Stimulated activated naive CD8-positive, alpha-beta T cell treated with anti-CD3 and anti-CD28 coated beads, Interleukin-15, amount 100 ng/mL, for 72 hours (primary cell): ENCODE results near the gene SPATS1.

ENCODE experiments used
- ATAC-seq: fragments of 150-1000 bp; cut with Tn5 transposase; 2 replicates; pipeline ENCODE4 v1.10.0; 2021; ENCODE audit warnings: mild to moderate bottlenecking, moderate library complexity
- DNase-seq, 2 donors: peaks; one replicate each; pipeline ENCODE4 v3.0.0; 2021 to 2022
- H3K27ac Mint-ChIP-seq, 2 donors: one replicate each; pipeline ENCODE4 v1.8.0; 2022; ENCODE audit warnings: mild to moderate bottlenecking in 2 of 2, mixed read lengths in 2 of 2, moderate library complexity in 2 of 2
- H3K27me3 Mint-ChIP-seq: one replicate; pipeline ENCODE4 v1.8.0; 2022; ENCODE audit warnings: mixed read lengths
- H3K4me1 Mint-ChIP-seq: one replicate; pipeline ENCODE4 v1.8.0; 2022; ENCODE audit warnings: mild to moderate bottlenecking, mixed read lengths
- H3K4me3 Mint-ChIP-seq, 2 donors: one replicate each; pipeline ENCODE4 v1.8.0; 2022; ENCODE audit warnings: mild to moderate bottlenecking in 2 of 2, mixed read lengths in 2 of 2, moderate library complexity in 1 of 2
- H3K9me3 Mint-ChIP-seq, 2 donors: one replicate each; pipeline ENCODE4 v1.8.0; 2022; ENCODE audit warnings: mixed read lengths in 2 of 2

Gene SPATS1

DNA sequence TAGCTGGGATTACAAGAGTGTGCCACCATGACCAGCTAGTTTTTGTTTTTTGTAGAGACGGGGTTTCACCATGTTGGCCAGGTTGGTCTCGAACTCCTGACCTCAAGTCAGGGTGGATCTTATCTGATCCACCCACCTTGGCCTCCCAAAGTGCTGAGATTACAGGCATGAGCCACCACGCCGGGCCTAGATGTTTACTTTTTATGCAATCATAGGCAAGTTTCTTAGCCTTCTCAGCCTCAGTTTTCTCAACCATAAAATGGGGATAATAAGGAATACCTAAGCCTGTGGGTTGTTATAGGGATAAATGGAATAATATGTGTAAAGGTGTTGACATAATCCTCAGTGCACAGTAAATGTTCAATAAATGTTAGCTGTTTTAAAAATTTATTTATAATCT lies 9.8 kb downstream of the SPATS1 start:
- Mint-ChIP-seq H3K4me1 (no peaks in the 10 kb centered on the region), H3K27me3 (peaks cover 11% of the 10 kb centered on the region), H3K27ac (no peak overlapping the region), H3K9me3 (peaks cover 0 to 6% of the 10 kb centered on the region in 2 donors), H3K4me3 (no peak overlapping the region)
- ATAC-seq (no peak), DNase-seq (no peak)

- Mint-ChIP-seq H3K27ac (no peak overlapping the region), H3K4me3 (no peak overlapping the region), H3K27me3 (peaks cover 20% of the 10 kb centered on the region), H3K9me3 (peaks cover 0 to 6% of the 10 kb centered on the region in 2 donors), H3K4me1 (no peaks in the 10 kb centered on the region)
- ATAC-seq, result no peak
- no peak for DNase-seq
These were observed 10.9 kb downstream of the SPATS1 start for GRCh38 chr6:44353336-44353735.

GRCh38 chr6:44355640-44356039 lies 13.2 kb downstream of the SPATS1 start:
- ATAC-seq (no peak), DNase-seq (no peak)
- Mint-ChIP-seq H3K27me3 (peaks cover 20% of the 10 kb centered on the region), H3K4me1 (no peaks in the 10 kb centered on the region), H3K27ac (peak overlapping the region in 1 of 2 donors; percentile 17), H3K4me3 (no peak overlapping the region), H3K9me3 (peaks cover 0 to 6% of the 10 kb centered on the region in 2 donors)

- H3K9me3 Mint-ChIP-seq, result peaks cover 0 to 6% of the 10 kb centered on the region in 2 donors
- ATAC-seq (no peak), DNase-seq (no peak)
- H3K27me3 Mint-ChIP-seq, result peaks cover 20% of the 10 kb centered on the region
- no peak overlapping the region for H3K27ac Mint-ChIP-seq
- no peaks in the 10 kb centered on the region for H3K4me1 Mint-ChIP-seq
- no peak overlapping the region for H3K4me3 Mint-ChIP-seq
These were observed 14.0 kb downstream of the SPATS1 start for GRCh38 chr6:44356487-44356886.

GRCh38 chr6:44359973-44360372 lies 17.5 kb downstream of the SPATS1 start:
- no peak overlapping the region for H3K27ac Mint-ChIP-seq
- peaks cover 0 to 6% of the 10 kb centered on the region in 2 donors for H3K9me3 Mint-ChIP-seq
- DNase-seq, result no peak
- no peak for ATAC-seq
- peaks cover 20% of the 10 kb centered on the region for H3K27me3 Mint-ChIP-seq
- H3K4me1 Mint-ChIP-seq, result no peaks in the 10 kb centered on the region
- H3K4me3 Mint-ChIP-seq, result no peak overlapping the region

DNA sequence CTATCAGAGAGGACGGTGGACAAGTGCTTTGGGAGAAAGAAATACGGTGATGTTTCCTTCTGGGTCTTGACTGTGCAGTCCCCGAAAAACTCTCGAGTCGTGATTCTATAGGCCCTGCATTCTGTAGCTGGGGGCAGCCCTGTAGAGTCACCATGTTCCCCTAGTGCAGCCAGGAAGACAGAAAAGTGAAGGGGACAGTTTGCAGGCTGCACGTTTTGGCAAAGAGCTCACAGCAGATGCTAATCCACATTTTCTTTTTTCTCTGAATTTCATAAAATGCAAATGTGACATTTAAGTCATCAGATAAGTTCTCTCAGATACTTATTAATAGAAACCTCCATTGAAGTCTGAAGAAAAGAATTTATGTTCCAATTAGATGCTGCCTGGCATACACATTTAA lies 19.5 kb downstream of the SPATS1 start:
- DNase-seq, result no peak
- Mint-ChIP-seq H3K27ac (no peak overlapping the region), H3K4me1 (no peaks in the 10 kb centered on the region), H3K4me3 (no peak overlapping the region), H3K9me3 (no peaks in the 10 kb centered on the region), H3K27me3 (peaks cover 10% of the 10 kb centered on the region)
- ATAC-seq, result no peak

- no peaks in the 10 kb centered on the region for H3K4me1 Mint-ChIP-seq
These were observed 21.0 kb downstream of the SPATS1 start for GRCh38 chr6:44363377-44363926.

GRCh38 chr6:44366781-44367180 lies 24.3 kb downstream of the SPATS1 start:
- Mint-ChIP-seq H3K27me3 (peaks cover 16% of the 10 kb centered on the region), H3K27ac (no peak overlapping the region), H3K4me3 (no peak overlapping the region), H3K4me1 (no peaks in the 10 kb centered on the region), H3K9me3 (no peaks in the 10 kb centered on the region)
- ATAC-seq, result no peak
- no peak for DNase-seq

More at GRCh38 chr6:44363377-44363926, 21.0 kb downstream of the SPATS1 start:
- Mint-ChIP-seq H3K27me3 (peaks cover 11% of the 10 kb centered on the region), H3K9me3 (no peaks in the 10 kb centered on the region), H3K4me3 (no peak overlapping the region), H3K27ac (peak overlapping the region in 1 of 2 donors; percentile 78)
- no peak for ATAC-seq
- DNase-seq, result no peak

DNA sequence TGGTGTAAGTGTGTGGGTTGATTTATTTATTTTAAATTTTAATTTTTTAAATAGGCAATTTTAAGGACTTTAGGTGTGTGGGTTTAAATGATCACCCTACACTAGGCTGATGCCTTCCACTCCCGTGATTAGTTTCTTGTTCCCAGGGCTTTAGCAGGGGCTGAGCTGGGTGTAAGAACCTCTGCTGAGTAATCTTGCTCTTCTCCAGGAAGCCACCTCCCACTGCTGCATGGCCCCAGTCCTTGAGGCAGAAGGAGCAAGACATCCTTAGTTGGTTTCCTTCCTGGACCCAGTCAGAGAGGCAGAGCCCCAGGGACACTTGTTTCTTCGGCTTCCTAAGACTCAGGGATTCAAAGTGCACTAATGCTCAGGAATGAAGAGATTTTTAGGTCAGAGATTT lies 25.2 kb downstream of the SPATS1 start:
- Mint-ChIP-seq H3K27ac (no peak overlapping the region), H3K4me3 (no peak overlapping the region), H3K4me1 (no peaks in the 10 kb centered on the region), H3K27me3 (peaks cover 16% of the 10 kb centered on the region), H3K9me3 (no peaks in the 10 kb centered on the region)
- ATAC-seq (no peak), DNase-seq (no peak)

DNA sequence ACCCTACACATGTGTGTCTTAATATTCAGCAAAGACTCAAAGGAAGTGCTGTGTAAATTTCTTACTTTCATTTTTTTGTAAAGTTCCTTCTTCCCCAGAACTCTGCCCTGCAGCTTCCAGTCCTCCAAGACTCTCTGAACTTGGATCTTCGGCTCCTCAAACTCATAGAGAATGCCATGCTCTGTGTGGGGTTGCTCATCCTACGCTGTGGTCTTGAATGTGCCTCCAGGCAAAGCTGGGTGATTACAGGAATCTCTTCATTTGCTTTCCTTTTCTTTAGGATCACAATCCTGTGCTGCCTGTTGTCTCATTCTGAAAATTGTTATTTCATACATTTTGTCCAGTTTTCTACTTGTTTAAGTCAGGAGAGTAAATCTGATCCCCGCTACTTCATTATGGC lies 30.6 kb downstream of the SPATS1 start:
- no peaks in the 10 kb centered on the region for H3K9me3 Mint-ChIP-seq
- no peak for ATAC-seq
- DNase-seq, result no peak
- no peak overlapping the region for H3K27ac Mint-ChIP-seq
- H3K4me3 Mint-ChIP-seq, result no peak overlapping the region
- peaks cover 30% of the 10 kb centered on the region for H3K27me3 Mint-ChIP-seq
- H3K4me1 Mint-ChIP-seq, result no peaks in the 10 kb centered on the region

DNA sequence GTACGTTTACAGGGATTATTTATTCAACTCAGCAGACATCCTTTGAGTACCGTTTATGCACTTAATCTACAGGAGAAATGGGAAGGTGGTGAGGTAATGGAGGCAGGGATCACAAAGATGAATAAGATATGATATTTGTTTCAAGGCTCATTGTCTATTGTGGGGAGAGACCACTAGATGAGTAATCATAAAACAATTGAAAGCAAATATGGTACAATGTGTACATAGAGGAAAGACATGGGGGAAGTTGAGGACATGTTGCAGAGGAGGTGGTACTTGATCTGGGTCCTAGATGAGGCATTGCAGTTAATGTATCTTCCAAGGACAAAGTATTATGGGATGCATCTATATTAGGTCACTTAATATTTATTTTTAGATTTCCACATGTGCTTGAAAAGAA lies 31.3 kb downstream of the SPATS1 start:
- no peak overlapping the region for H3K4me3 Mint-ChIP-seq

DNA sequence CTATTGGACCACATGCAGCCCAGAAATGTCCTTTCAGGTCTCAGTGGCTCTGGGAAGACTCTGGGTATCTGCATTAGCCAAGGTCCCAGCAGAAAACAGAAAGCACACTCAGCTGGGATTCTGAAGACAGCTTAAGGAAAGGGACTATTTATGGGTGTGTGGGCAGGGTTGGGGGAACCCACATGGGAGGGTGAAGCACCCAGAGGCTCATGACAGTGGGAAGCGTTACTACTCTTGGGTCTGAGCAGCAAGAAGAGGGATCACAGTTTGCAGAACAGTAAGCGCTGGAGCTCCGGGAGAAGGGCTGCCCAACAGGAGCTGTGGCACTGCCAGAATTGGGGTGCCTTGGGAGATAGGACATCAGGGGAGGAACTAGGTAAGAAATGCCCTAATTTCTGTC lies 32.6 kb downstream of the SPATS1 start:
- H3K9me3 Mint-ChIP-seq, result no peaks in the 10 kb centered on the region
- H3K4me1 Mint-ChIP-seq, result no peaks in the 10 kb centered on the region
- H3K4me3 Mint-ChIP-seq, result no peak overlapping the region
- ATAC-seq (no peak), DNase-seq (no peak)
- H3K27me3 Mint-ChIP-seq, result peaks cover 21% of the 10 kb centered on the region
- no peak overlapping the region for H3K27ac Mint-ChIP-seq

More for the DNA sequence above, 31.3 kb downstream of the SPATS1 start:
- Mint-ChIP-seq H3K27ac (no peak overlapping the region), H3K9me3 (no peaks in the 10 kb centered on the region), H3K27me3 (peaks cover 23% of the 10 kb centered on the region), H3K4me1 (no peaks in the 10 kb centered on the region)
- ATAC-seq (no peak), DNase-seq (no peak)

DNA sequence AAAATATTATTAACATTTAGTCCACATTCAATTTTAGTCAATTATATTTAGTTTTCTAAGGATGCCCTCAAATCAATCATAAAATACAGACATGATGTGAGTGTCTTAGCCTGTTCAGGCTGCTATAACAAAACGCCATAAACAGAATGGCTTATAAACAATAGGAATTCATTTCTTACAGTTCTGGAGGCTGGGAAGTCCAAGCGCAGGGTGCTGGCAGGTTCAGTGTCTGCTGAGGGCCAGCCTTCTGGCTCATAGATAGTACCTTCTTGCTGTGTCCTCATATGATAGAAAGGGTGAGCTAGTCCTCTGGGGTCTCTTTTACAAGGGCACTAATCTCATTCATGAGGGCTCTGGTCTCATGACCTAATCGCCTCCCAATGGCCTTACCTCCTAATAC lies 35.0 kb downstream of the SPATS1 start:
- H3K9me3 Mint-ChIP-seq, result no peaks in the 10 kb centered on the region
- ATAC-seq, result no peak
- H3K4me1 Mint-ChIP-seq, result no peaks in the 10 kb centered on the region

DNA sequence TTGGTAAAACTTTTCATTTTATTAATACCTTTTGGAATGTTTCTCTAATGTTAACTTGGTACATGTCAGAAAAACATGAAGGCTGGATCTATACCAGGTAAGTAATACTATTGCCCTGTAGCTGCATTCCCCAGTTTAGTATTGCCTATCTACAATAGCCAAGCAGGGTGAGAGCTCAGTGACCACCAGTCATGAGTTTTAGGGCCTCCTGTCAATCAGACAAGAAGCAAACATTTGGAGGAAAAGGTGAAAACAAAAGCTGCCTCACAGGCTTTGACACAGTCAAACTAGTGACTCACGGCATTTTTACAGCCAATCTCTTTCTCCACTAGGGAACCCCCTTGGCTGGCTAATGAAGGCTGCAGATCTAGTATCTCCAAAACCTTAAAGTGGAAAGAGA lies 35.5 kb downstream of the SPATS1 start:
- Mint-ChIP-seq H3K9me3 (no peaks in the 10 kb centered on the region), H3K4me1 (no peaks in the 10 kb centered on the region), H3K27ac (no peak overlapping the region), H3K27me3 (peaks cover 18% of the 10 kb centered on the region), H3K4me3 (no peak overlapping the region)
- DNase-seq, result no peak
- no peak for ATAC-seq

More for the DNA sequence above, 35.0 kb downstream of the SPATS1 start:
- no peak for DNase-seq
- Mint-ChIP-seq H3K27ac (no peak overlapping the region), H3K4me3 (no peak overlapping the region), H3K27me3 (peaks cover 21% of the 10 kb centered on the region)

DNA sequence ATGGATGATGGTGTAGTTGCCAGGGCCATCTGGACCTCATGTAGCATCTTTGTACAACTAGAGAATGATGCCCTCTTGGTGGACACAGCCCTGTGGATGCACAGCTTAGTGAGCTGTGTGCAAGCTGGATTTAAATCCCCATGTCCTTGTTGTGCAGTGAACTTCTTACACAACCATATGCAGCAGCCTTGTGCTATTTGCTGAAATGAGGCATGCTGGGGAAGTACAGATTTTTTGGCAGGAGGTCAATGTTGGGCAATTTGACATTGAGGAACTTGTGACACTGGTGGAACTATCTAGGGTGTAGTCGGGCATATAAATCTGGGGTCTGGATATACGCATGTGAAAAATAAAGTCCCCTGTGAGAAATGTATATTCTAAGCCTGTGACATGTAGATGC lies 39.3 kb downstream of the SPATS1 start:
- H3K9me3 Mint-ChIP-seq, result no peaks in the 10 kb centered on the region
- no peaks in the 10 kb centered on the region for H3K27me3 Mint-ChIP-seq
- peaks cover 6% of the 10 kb centered on the region for H3K4me1 Mint-ChIP-seq
- ATAC-seq, result no peak
- H3K27ac Mint-ChIP-seq, result no peak overlapping the region
- no peak for DNase-seq
- H3K4me3 Mint-ChIP-seq, result no peak overlapping the region

- Mint-ChIP-seq H3K27me3 (no peaks in the 10 kb centered on the region), H3K9me3 (no peaks in the 10 kb centered on the region), H3K4me1 (peaks cover 39% of the 10 kb centered on the region), H3K27ac (peak overlapping the region in 1 of 2 donors; percentile 99), H3K4me3 (peak overlapping the region; percentile 96 to 99)
- no peak for ATAC-seq
- no peak for DNase-seq
These were observed 44.0 kb downstream of the SPATS1 start for GRCh38 chr6:44386364-44386928.

DNA sequence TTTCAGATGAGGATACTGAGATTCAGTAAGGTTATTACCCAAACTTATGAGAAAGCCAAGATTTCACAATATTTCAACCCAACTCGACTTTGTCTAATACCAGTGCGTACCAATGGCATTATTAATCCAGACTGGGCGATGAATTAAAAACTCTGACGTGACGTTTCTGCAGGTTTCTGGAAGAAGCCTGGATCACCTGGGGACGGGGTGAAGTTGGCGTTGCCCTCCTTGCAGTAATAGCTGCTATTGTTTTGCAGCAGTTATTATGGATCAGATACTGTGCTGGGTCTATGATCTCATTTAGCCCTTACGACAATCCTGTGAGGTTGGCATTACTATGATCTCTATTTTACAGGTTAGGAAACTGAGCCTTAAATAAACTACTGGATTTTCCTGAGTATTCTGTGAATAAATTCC lies 44.5 kb downstream of the SPATS1 start:
- peak overlapping the region; percentile 98 to 99 for H3K27ac Mint-ChIP-seq
- H3K27me3 Mint-ChIP-seq, result no peaks in the 10 kb centered on the region
- peak overlapping the region; percentile 96 to 99 for H3K4me3 Mint-ChIP-seq
- peak; percentile 19 for ATAC-seq
- H3K4me1 Mint-ChIP-seq, result peaks cover 44% of the 10 kb centered on the region
- H3K9me3 Mint-ChIP-seq, result no peaks in the 10 kb centered on the region
- no peak for DNase-seq
